HG03565 (cell line): Measurements from ENCODE around the gene NHS.

Experiments
- ATAC-seq: cut with Tn5 transposase; IDR thresholded peaks from one replicate; pipeline ENCODE4 v1.9.1; 2021; ENCODE audit warnings: mild to moderate bottlenecking, moderate library complexity; ENCODE audit not compliant: unreplicated experiment

Gene NHS

GRCh38 chrX:17374619-17375366 lies at the start of gene NHS:
NHS (plus strand) TSS chrX:17375200; CDS start chrX:17375758, 558 bp downstream.
- ATAC-seq = no peak

- ATAC-seq = no peak
Measured at GRCh38 chrX:17328837-17329236, 46.2 kb upstream of the NHS start.

DNA sequence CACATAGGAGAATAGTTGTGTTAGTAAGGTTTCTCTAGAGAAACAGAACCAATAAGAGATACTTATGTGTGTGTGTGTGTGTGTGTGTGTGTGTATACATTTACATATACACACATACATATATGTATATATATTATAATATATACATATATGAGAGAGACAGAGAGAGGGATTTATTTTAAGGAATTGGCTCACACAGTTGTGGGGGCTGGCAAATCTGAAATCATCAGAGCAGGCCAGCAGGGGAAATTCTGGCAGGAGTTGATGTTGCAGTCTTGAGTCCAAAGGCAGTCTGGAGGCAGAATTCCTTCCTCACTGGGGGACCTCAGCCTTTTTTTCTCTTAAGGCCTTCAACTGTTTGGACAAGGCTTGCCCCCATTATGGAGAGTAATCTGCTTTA lies 38.6 kb upstream of the NHS start:
- ATAC-seq = no peak

GRCh38 chrX:17355976-17356375 lies 19.0 kb upstream of the NHS start:
- no peak for ATAC-seq

DNA sequence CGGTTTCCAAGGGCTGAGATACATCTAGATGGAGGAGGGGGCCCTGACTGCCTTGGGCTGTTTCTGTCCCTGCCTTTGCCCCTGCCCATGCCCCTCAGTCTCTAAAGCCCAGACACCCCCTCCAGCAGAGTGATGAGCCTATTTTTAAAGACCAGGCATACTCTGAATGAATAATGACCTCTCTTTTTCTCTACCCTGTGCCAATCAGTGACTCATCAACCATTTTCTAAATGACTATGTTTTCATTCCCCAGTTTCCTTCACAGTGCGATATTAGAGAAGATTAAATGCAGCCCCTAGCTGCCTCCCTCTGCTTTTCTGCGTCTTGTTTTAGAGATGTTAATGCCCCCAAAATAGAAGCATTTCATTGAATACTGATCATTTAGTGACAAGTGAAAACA lies 15.5 kb upstream of the NHS start:
- ATAC-seq = no peak

DNA sequence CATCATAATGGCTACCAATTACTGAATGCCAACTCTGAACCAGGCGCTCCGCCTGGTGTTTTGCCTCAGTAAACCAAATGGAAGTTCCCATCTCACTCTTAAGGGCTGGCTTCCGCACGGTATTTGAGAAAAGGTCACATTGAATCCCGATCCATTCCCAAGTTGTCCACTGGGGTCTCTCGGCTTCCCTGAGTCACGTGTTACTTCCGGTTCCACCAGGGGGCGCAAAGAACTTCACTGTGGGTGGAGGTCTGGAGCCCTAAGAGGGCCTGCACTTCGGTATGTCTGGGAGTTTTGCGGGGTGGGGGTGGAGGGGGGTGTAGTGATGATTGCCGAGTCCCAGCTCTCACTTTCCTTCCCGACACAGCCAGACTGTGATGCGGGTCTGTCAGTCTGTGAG lies 13.4 kb upstream of the NHS start:
- ATAC-seq = no peak

- no peak for ATAC-seq
Measured at GRCh38 chrX:17368002-17368401, 7.0 kb upstream of the NHS start.

- no peak for ATAC-seq
Measured at GRCh38 chrX:17369309-17369708, 5.7 kb upstream of the NHS start.

- no peak for ATAC-seq
Measured at GRCh38 chrX:17370191-17370590, 4.8 kb upstream of the NHS start.

DNA sequence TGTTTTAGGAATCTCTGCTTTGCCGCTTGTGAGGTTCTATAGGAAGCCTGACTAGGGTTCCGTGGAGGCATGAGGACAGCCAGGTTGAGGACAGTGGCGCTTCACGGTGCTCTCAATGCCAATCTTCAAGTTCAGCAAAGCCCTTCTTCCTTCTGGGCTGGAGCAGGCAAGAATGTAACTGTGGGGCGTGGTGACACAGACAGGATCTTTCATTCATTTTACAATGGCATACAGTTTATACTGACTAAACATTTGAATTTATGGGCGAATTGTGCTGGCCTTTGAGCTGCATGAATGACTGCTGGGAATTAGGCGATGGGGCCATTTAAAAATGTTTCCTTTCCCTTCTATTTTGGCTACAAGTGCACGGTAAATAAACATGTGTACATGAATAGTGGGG lies 2.9 kb upstream of the NHS start:
- ATAC-seq = no peak

DNA sequence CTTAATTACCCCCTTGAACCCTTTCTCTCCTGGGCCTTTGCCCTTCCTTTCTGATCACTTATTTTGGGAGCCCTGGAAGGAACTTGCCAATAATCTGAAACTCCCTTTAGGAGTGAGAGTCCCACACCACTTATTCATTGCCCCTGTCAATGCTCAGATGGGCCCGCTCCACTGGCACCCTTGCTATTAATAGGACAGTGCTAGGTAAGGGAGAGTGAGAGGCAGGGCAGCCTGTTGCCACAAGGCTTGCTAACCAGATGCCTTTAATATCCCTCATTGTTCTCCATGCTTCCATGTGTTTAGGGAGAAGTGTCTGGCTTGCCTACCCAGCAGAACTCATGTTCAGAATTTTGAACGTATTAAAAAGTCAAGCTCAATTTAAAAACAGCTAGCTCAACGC lies 1.7 kb upstream of the NHS start:
- ATAC-seq = no peak

DNA sequence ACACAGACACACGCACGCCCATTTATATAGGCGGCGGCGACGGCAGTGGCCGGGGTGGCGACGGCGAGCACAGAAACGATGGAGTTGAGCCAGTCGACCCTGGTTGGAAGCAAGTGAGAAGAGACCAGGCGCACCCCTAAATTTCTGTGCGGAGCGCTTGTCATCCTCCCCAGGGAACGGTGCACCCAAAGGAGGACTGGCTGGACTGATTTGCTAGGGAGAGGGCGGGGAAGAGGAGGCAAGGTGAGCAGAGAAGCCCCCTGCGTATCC lies 302 bp downstream of the NHS start:
- no peak for ATAC-seq

DNA sequence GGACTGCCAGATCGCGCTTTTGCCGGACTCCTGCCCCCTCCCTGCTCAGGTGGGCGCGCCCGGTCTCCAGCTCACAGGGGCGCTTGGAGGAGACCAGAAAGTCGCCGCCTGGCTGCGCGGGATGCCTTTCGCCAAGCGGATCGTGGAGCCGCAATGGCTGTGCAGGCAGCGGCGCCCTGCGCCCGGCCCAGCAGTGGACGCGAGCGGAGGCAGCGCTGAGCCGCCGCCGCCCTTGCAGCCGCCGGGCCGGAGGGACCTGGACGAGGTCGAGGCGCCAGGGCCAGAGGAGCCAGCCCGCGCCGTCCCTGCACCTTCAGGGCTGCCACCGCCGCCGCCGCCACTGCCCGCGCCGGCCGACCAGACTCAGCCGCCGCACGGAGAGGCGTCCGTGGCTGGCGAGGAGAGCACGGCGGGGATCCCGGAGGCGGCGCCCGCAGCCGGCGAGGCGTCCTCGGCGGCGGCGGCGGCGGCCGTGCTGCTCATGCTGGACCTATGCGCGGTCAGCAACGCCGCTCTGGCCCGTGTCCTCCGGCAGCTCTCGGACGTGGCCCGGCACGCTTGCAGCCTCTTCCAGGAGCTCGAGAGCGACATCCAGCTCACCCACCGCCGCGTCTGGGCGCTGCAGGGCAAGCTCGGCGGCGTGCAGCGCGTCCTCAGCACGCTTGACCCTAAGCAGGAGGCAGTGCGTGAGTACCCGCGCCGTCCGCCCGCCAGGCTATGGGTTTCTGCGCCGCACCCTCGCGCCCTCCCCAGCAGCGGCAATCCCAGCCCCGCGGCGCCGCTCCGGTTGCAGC lies 834 bp downstream of the NHS start:
- ATAC-seq = no peak

GRCh38 chrX:17376431-17377077 lies 1.6 kb downstream of the NHS start:
- ATAC-seq = no peak

- no peak for ATAC-seq
Measured at GRCh38 chrX:17377091-17377717, 2.2 kb downstream of the NHS start.

- no peak for ATAC-seq
Measured at GRCh38 chrX:17377795-17378194, 2.8 kb downstream of the NHS start.

- no peak for ATAC-seq
Measured at GRCh38 chrX:17380221-17380620, 5.2 kb downstream of the NHS start.

DNA sequence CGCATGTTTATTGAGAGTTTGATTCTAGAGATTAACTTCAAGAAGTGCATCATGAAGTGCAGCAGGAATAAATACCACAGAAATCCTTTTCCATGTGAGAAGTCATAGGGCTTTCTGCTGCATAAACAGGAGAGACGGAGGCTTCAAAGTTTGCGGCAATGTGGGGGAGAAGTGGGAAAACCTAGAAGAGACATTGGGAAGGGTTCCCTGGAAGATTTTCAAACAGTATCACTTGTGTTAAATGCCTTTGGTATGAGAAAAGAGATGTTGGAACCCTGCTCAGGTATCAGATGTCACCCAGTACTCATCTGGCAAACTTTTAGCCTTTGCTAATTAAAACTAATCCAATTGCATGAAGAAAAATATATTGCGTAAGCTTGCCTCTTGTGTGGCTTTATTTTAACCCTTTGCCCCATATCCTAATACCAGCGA lies 15.4 kb downstream of the NHS start:
- no peak for ATAC-seq

GRCh38 chrX:17395154-17395553 lies 20.2 kb downstream of the NHS start:
- ATAC-seq = no peak

DNA sequence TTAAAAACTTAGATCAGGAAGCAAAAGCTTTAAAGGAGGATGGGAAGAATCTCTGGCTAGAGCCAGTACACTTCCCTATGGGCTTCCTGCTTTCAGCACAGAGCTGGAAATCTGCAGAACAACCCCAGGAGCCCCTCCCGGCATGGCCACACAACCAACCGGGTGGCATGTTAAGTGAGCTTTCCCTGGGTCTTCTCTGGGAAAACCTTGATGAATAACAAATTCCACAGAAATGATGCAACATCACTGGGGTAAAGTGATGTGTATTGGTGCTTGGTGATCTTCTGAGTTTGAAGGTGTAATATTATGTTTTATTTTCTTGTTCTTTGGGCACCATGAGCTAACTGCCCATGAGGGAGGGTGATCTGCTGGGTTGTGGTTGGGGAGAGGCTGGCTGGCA lies 22.1 kb downstream of the NHS start:
- no peak for ATAC-seq

DNA sequence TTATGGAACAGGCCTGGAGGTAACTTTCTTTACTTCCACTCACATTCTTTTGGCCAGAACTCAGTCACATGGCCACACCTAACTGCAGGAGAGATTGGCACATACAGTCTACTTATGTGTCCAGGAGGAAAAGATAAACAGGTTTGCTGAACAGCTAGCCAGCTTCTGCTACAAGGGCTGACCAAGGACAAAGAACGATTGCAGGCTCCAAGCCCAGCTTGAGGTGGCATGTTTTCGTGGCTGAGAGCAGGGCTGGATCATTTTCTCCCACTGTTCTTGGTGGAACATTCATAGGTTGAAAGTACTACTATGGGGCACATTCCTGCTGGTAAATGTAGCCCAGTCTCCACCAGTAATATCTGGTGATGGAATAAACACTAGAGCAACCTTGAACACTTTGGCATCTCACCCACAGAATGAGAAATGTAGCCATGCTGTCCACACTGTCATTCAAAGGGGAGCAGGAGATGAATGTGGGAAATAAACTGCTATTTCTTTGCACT lies 28.2 kb downstream of the NHS start:
- no peak for ATAC-seq
